Measurements from ENCODE around the gene MT2A. TPM values are rescaled to one million over a fixed set of nuclear protein-coding genes. Genes with fewer than 3 reads are reported as not detected.

MT2A gene
- total and polyA plus RNA-seq, 2 of the 13 experiments (the other 11 are each of a cell fraction or from before 2014, with no cell fraction given), result 135 to 371 TPM

DNA sequence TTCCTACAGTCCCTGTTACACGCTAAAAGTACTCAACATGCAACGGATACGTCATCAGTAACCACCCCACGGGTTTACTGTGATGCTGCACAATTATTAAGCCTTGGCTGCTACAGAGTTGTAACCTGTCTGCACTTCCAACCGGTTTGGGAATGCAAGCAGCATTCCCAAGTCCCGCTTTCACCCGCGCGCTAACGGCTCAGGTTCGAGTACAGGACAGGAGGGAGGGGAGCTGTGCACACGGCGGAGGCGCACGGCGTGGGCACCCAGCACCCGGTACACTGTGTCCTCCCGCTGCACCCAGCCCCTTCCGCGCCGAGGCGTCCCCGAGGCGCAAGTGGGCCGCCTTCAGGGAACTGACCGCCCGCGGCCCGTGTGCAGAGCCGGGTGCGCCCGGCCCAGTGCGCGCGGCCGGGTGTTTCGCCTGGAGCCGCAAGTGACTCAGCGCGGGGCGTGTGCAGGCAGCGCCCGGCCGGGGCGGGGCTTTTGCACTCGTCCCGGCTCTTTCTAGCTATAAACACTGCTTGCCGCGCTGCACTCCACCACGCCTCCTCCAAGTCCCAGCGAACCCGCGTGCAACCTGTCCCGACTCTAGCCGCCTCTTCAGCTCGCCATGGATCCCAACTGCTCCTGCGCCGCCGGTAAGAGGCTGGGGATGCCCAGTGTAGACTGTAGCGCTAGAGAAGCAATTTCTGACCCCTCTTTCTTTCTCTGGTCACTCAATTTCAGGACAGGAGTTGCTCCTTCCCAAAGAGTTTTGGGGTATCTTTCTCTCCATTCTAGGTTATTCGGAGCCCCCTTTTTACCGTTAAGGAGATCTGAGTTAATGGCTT, at the start of gene MT2A (continued):
- TF ChIP-seq, protein P1, sequence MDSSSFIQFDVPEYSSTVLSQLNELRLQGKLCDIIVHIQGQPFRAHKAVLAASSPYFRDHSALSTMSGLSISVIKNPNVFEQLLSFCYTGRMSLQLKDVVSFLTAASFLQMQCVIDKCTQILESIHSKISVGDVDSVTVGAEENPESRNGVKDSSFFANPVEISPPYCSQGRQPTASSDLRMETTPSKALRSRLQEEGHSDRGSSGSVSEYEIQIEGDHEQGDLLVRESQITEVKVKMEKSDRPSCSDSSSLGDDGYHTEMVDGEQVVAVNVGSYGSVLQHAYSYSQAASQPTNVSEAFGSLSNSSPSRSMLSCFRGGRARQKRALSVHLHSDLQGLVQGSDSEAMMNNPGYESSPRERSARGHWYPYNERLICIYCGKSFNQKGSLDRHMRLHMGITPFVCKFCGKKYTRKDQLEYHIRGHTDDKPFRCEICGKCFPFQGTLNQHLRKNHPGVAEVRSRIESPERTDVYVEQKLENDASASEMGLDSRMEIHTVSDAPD (CRISPR knock-in tag; IDR thresholded peaks at IDR 0.05), result no peak
- TF ChIP-seq, protein P2, sequence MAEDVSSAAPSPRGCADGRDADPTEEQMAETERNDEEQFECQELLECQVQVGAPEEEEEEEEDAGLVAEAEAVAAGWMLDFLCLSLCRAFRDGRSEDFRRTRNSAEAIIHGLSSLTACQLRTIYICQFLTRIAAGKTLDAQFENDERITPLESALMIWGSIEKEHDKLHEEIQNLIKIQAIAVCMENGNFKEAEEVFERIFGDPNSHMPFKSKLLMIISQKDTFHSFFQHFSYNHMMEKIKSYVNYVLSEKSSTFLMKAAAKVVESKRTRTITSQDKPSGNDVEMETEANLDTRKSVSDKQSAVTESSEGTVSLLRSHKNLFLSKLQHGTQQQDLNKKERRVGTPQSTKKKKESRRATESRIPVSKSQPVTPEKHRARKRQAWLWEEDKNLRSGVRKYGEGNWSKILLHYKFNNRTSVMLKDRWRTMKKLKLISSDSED (CRISPR knock-in tag; IDR thresholded peaks at IDR 0.05), result no peak
- TF ChIP-seq ZNF747 (CRISPR knock-in tag; IDR thresholded peaks at IDR 0.05; ENCODE audit: borderline replicate concordance), result no peak; the same call in 1 of the 2 replicates
- TF ChIP-seq RARA (CRISPR knock-in tag; IDR thresholded peaks at IDR 0.05), result peak; percentile 67
- TF ChIP-seq, protein P3, sequence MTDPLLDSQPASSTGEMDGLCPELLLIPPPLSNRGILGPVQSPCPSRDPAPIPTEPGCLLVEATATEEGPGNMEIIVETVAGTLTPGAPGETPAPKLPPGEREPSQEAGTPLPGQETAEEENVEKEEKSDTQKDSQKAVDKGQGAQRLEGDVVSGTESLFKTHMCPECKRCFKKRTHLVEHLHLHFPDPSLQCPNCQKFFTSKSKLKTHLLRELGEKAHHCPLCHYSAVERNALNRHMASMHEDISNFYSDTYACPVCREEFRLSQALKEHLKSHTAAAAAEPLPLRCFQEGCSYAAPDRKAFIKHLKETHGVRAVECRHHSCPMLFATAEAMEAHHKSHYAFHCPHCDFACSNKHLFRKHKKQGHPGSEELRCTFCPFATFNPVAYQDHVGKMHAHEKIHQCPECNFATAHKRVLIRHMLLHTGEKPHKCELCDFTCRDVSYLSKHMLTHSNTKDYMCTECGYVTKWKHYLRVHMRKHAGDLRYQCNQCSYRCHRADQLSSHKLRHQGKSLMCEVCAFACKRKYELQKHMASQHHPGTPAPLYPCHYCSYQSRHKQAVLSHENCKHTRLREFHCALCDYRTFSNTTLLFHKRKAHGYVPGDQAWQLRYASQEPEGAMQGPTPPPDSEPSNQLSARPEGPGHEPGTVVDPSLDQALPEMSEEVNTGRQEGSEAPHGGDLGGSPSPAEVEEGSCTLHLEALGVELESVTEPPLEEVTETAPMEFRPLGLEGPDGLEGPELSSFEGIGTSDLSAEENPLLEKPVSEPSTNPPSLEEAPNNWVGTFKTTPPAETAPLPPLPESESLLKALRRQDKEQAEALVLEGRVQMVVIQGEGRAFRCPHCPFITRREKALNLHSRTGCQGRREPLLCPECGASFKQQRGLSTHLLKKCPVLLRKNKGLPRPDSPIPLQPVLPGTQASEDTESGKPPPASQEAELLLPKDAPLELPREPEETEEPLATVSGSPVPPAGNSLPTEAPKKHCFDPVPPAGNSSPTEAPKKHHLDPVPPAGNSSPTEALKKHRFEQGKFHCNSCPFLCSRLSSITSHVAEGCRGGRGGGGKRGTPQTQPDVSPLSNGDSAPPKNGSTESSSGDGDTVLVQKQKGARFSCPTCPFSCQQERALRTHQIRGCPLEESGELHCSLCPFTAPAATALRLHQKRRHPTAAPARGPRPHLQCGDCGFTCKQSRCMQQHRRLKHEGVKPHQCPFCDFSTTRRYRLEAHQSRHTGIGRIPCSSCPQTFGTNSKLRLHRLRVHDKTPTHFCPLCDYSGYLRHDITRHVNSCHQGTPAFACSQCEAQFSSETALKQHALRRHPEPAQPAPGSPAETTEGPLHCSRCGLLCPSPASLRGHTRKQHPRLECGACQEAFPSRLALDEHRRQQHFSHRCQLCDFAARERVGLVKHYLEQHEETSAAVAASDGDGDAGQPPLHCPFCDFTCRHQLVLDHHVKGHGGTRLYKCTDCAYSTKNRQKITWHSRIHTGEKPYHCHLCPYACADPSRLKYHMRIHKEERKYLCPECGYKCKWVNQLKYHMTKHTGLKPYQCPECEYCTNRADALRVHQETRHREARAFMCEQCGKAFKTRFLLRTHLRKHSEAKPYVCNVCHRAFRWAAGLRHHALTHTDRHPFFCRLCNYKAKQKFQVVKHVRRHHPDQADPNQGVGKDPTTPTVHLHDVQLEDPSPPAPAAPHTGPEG (CRISPR knock-in tag; IDR thresholded peaks at IDR 0.05), result peak; percentile 95
- TF ChIP-seq ZNF598 (CRISPR knock-in tag; IDR thresholded peaks at IDR 0.05; ENCODE audit: borderline replicate concordance), result peak; percentile 53; the same call in 1 of the 2 replicates
- TF ChIP-seq, protein P4, sequence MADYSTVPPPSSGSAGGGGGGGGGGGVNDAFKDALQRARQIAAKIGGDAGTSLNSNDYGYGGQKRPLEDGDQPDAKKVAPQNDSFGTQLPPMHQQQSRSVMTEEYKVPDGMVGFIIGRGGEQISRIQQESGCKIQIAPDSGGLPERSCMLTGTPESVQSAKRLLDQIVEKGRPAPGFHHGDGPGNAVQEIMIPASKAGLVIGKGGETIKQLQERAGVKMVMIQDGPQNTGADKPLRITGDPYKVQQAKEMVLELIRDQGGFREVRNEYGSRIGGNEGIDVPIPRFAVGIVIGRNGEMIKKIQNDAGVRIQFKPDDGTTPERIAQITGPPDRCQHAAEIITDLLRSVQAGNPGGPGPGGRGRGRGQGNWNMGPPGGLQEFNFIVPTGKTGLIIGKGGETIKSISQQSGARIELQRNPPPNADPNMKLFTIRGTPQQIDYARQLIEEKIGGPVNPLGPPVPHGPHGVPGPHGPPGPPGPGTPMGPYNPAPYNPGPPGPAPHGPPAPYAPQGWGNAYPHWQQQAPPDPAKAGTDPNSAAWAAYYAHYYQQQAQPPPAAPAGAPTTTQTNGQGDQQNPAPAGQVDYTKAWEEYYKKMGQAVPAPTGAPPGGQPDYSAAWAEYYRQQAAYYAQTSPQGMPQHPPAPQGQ (CRISPR knock-in tag; IDR thresholded peaks at IDR 0.05; ENCODE audit: borderline replicate concordance), result no peak; the same call in 1 of the 2 replicates
- TF ChIP-seq ZKSCAN1 (IDR thresholded peaks at IDR 0.05; ENCODE audit: low read length), result no peak
- TF ChIP-seq ZNF10 (CRISPR knock-in tag; IDR thresholded peaks at IDR 0.05; ENCODE audit: borderline replicate concordance, low read depth), result no peak
- TF ChIP-seq ZNF777 (CRISPR knock-in tag; IDR thresholded peaks at IDR 0.05), result peak; percentile 77; the same call in 1 of the 2 replicates
- no peak; the same call in 1 of the 2 replicates for TF ChIP-seq ZNF558 (CRISPR knock-in tag; IDR thresholded peaks at IDR 0.05; ENCODE audit: borderline replicate concordance)
- TF ChIP-seq PHF8 (CRISPR knock-in tag; IDR thresholded peaks at IDR 0.05), result peak; percentile 77
- 0 out of 2 replicates have a peak, but pooled peaks have one; percentile 69 for TF ChIP-seq HOXA7 (CRISPR knock-in tag; IDR thresholded peaks at IDR 0.05)
- TF ChIP-seq MBD4 (IDR thresholded peaks at IDR 0.05; ENCODE audit: borderline replicate concordance, low read length), result no peak
- TF ChIP-seq ETV5 (CRISPR knock-in tag; IDR thresholded peaks at IDR 0.05; ENCODE audit: borderline replicate concordance), result peak; percentile 41; the same call in 1 of the 2 replicates
- peak; percentile 89 for TF ChIP-seq ZNF709 (CRISPR knock-in tag; IDR thresholded peaks at IDR 0.05)
- TF ChIP-seq PITX1 (CRISPR knock-in tag; IDR thresholded peaks at IDR 0.05), result no peak
- peak; percentile 82 for TF ChIP-seq ZNF891 (CRISPR knock-in tag; IDR thresholded peaks at IDR 0.05)
- TF ChIP-seq AHR (CRISPR knock-in tag; IDR thresholded peaks at IDR 0.05), result no peak
